GM18507 (cell line): ENCODE results near the gene SDK2.

Experiments
- DNase-seq: peaks from one replicate; pipeline ENCODE4 v3.0.0; 2011; ENCODE audit warnings: low read depth; ENCODE audit not compliant: insufficient read length; ENCODE audit errors: extremely low spot score
- FAIRE-seq: peaks from 2 replicates; lab custom pipeline; 2011; peaks lifted over from hg19 to GRCh38; lab: Jason Lieb, UNC

Gene SDK2

GRCh38 chr17:73394512-73395450 is 249.5 kb downstream of the SDK2 start:
- no peak for FAIRE-seq

GRCh38 chr17:73393962-73394361 is 250.3 kb downstream of the SDK2 start:
- FAIRE-seq: no peak
- DNase-seq: no peak

More at GRCh38 chr17:73394512-73395450, 249.5 kb downstream of the SDK2 start:
- DNase-seq: no peak

GRCh38 chr17:73393381-73393780 is 250.9 kb downstream of the SDK2 start:
- FAIRE-seq (no peak), DNase-seq (no peak)

GRCh38 chr17:73391331-73392265 is 252.6 kb downstream of the SDK2 start:
- no peak for FAIRE-seq
- DNase-seq: no peak

- FAIRE-seq: no peak
- DNase-seq: no peak
Observed at GRCh38 chr17:73390851-73391250, 253.4 kb downstream of the SDK2 start.

- DNase-seq (no peak), FAIRE-seq (no peak)
Observed at GRCh38 chr17:73390221-73390620, 254.0 kb downstream of the SDK2 start.

- FAIRE-seq (no peak), DNase-seq (no peak)
Observed at GRCh38 chr17:73389411-73389810, 254.8 kb downstream of the SDK2 start.

- DNase-seq (no peak), FAIRE-seq (no peak)
Observed at GRCh38 chr17:73388578-73388905, 255.7 kb downstream of the SDK2 start.

- FAIRE-seq (no peak), DNase-seq (no peak)
Observed at GRCh38 chr17:73387746-73388577, 256.3 kb downstream of the SDK2 start.

GRCh38 chr17:73386561-73386960 is 257.7 kb downstream of the SDK2 start:
- FAIRE-seq (no peak), DNase-seq (no peak)

GRCh38 chr17:73384926-73385325 is 259.3 kb downstream of the SDK2 start:
- DNase-seq (no peak), FAIRE-seq (no peak)

- FAIRE-seq: no peak
- DNase-seq: no peak
Observed at GRCh38 chr17:73380439-73381106, 263.7 kb downstream of the SDK2 start.

GRCh38 chr17:73379826-73380225 is 264.4 kb downstream of the SDK2 start:
- FAIRE-seq (no peak), DNase-seq (no peak)

- DNase-seq (no peak), FAIRE-seq (no peak)
Observed at GRCh38 chr17:73378974-73379470, 265.2 kb downstream of the SDK2 start.

- FAIRE-seq (no peak), DNase-seq (no peak)
Observed at GRCh38 chr17:73376636-73377035, 267.6 kb downstream of the SDK2 start.

- DNase-seq: no peak
- no peak for FAIRE-seq
Observed at GRCh38 chr17:73376152-73376551, 268.1 kb downstream of the SDK2 start.

- DNase-seq (no peak), FAIRE-seq (no peak)
Observed at GRCh38 chr17:73371836-73372235, 272.4 kb downstream of the SDK2 start.

- FAIRE-seq (no peak), DNase-seq (no peak)
Observed at GRCh38 chr17:73371285-73371684, 273.0 kb downstream of the SDK2 start.
